PC-3 (cell line): ENCODE data around the gene BMP5. TPM values are rescaled to one million over a fixed set of nuclear protein-coding genes. Genes with fewer than 3 reads are reported as not detected.
A peak's percentile ranks its signal among the peaks of the same experiment; 100 is the strongest.

Experiments
- ATAC-seq: fragments of 200-7000 bp; cut with Tn5 transposase; 2 replicates; pipeline ENCODE4 v1.9.1; 2020; ENCODE audit warnings: mild to moderate bottlenecking, moderate library complexity
- Bru-seq: library from RNA; stranded (reverse); fragments of 400-500 nt; gene quantifications from one replicate; lab custom pipeline; 2021; lab: Mats Ljungman, UMichigan
- BruChase-seq, 2 experiments: library from RNA; stranded (reverse); fragments of 400-500 nt; gene quantifications; one replicate each; lab custom pipeline; 2021; lab: Mats Ljungman, UMichigan
- BruUV-seq: library from RNA; stranded (reverse); fragments of 400-500 nt; replicated peaks from 2 replicates; lab custom pipeline; 2021; lab: Mats Ljungman, UMichigan
- CTCF ChIA-PET: fragments of 300-600 bp; sonication (Branson Sonifier 250); formaldehyde crosslinking; loops from one replicate; lab custom pipeline; 2022; ENCODE audit warnings: antibody characterized with exemption; lab: Charles Lee
- POLR2A ChIA-PET: fragments of 300-600 bp; sonication (Branson Sonifier 250); formaldehyde crosslinking; loops from one replicate; lab custom pipeline; 2022; ENCODE audit warnings: antibody characterized with exemption; ENCODE audit not compliant: unreplicated experiment; lab: Charles Lee
- DNase-seq: peaks from one replicate; pipeline ENCODE4 v3.0.0-alpha.2; 2015
- H2AFZ ChIP-seq: fragments of 300-600 bp; sonication (generic); 2 replicates; pipeline ENCODE4 v1.6.0; 2016; ENCODE audit warnings: antibody characterized with exemption, low read length
- H3F3A ChIP-seq: fragments of 300-600 bp; sonication (generic); one replicate; pipeline ENCODE4 v1.6.0; 2017; ENCODE audit warnings: antibody characterized with exemption, low read length, control low read depth, mild to moderate bottlenecking; ENCODE audit not compliant: unreplicated experiment
- H3K27ac ChIP-seq: fragments of 300-600 bp; sonication (generic); 2 replicates; pipeline ENCODE4 v1.5.1; 2016; ENCODE audit warnings: mild to moderate bottlenecking, low read length
- H3K27me3 ChIP-seq: fragments of 300-600 bp; sonication (generic); 2 replicates; pipeline ENCODE4 v1.6.1; 2016; ENCODE audit warnings: low read length, mixed read lengths
- H3K36me3 ChIP-seq: fragments of 300-600 bp; sonication (generic); 2 replicates; pipeline ENCODE4 v1.6.1; 2016; ENCODE audit warnings: low read depth, mixed run types, low read length, mixed read lengths
- H3K4me1 ChIP-seq: fragments of 300-600 bp; sonication (generic); 2 replicates; pipeline ENCODE4 v1.5.1; 2016; ENCODE audit warnings: low read length; ENCODE audit not compliant: insufficient read depth
- H3K4me2 ChIP-seq: fragments of 300-600 bp; sonication (generic); 2 replicates; pipeline ENCODE4 v1.6.0; 2016; ENCODE audit warnings: low read length
- H3K4me3 ChIP-seq: fragments of 300-600 bp; sonication (generic); 2 replicates; pipeline ENCODE4 v1.5.1; 2016; ENCODE audit warnings: mild to moderate bottlenecking, low read length, mixed read lengths
- H3K79me2 ChIP-seq: fragments of 300-600 bp; sonication (generic); 2 replicates; pipeline ENCODE4 v1.6.1; 2017; ENCODE audit warnings: low read length, mixed read lengths
- H3K9ac ChIP-seq: fragments of 300-600 bp; sonication (generic); 2 replicates; pipeline ENCODE4 v1.6.0; 2016; ENCODE audit warnings: mild to moderate bottlenecking, low read length
- H3K9me2 ChIP-seq: fragments of 300-600 bp; sonication (generic); replicated peaks from 2 replicates; pipeline ENCODE4 v1.6.1; 2016; ENCODE audit warnings: mixed run types, low read length, mixed read lengths
- H3K9me3 ChIP-seq: fragments of 300-600 bp; sonication (generic); 2 replicates; pipeline ENCODE4 v1.6.1; 2016; ENCODE audit warnings: low read length, mixed read lengths
- H4K20me1 ChIP-seq: fragments of 300-600 bp; sonication (generic); 2 replicates; pipeline ENCODE4 v1.6.1; 2016; ENCODE audit warnings: low read length, mixed read lengths
- CTCF ChIP-seq: fragments of 300-600 bp; sonication (generic); conservative IDR thresholded peaks from 2 replicates; pipeline ENCODE4 v1.5.1; 2017; ENCODE audit warnings: antibody characterized with exemption, low read depth, mild to moderate bottlenecking, low read length
- EZH2 ChIP-seq: fragments of 300-600 bp; sonication (generic); IDR thresholded peaks from one replicate; pipeline ENCODE4 v1.6.1; 2017; ENCODE audit warnings: antibody characterized with exemption, mild to moderate bottlenecking, low read length; ENCODE audit not compliant: unreplicated experiment
- EZH2phosphoT487 ChIP-seq: fragments of 300-600 bp; sonication (generic); IDR thresholded peaks from 2 replicates; pipeline ENCODE4 v1.6.1; 2018; ENCODE audit warnings: mild to moderate bottlenecking, antibody characterized with exemption, low read length, borderline replicate concordance
- intact Hi-C: fragments of 100-400 bp; cut with micrococcal nuclease; formaldehyde crosslinking; loops from 2 replicates; pipeline ENCODE4 v1.9.0; 2023
- long read RNA-seq: library from polyadenylated mRNA; unstranded; transcript quantifications from one replicate; pipeline ENCODE4 v2.0.0, GENCODE V29; 2021; ENCODE audit not compliant: unreplicated experiment
- total RNA-seq: library from RNA; depleted of rRNA; stranded (reverse); fragments of >200 nt; gene quantifications from 2 replicates; pipeline ENCODE4 v1.2.3, GENCODE V29; 2014; rRNA removed

BMP5 gene
- total RNA-seq = not detected in 2 replicates
- Bru-seq, nascent RNA = percentile 7 among the genes with signal in this experiment
- percentile 0 among the genes with signal in this experiment for BruChase-seq, experiment 1, labeled RNA remaining after a 6-hour chase
- percentile 5 among the genes with signal in this experiment for BruChase-seq, experiment 2, labeled RNA remaining after a 2-hour chase
- long read RNA-seq = 0 reads

DNA sequence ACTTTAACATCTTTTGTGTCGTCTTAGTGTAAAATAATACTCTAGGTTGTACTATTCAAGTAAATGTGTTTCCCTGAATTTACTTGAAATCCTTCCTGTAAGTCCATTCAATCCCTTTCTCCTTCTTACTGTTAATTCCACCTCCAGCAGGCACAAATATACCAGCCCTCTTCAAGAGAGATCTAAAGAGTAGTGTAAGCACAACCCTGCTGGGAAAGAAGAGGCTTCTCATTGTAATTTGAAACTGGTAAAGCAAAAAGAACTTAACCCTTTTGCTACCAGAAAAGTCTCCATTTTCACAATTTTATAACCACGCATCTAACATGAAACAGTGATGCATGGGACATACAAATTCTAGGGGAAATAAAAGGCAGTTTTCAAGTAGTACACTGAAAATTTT, at the start of gene BMP5:
Gene BMP5 (minus strand): TSS at position 191 of the 400 bp plus-strand sequence. CDS start 725 bp downstream, outside the sequence.
- DNase-seq = no peak
- H3K9me2 ChIP-seq = no peaks in the 10 kb centered on the region
- no TSS peak for BruUV-seq
- H3K9me3 ChIP-seq = no peaks in the 10 kb centered on the region
- no peak for TF ChIP-seq EZH2
- TF ChIP-seq EZH2phosphoT487 = no peak
- TF ChIP-seq CTCF = no peak
- no peaks in the 10 kb centered on the region for H4K20me1 ChIP-seq
- no peaks in the 10 kb centered on the region for H3K27me3 ChIP-seq
- no peak for ATAC-seq
- H3K27ac ChIP-seq = no peak within 1 kb of the TSS
- intact Hi-C loops = no loop called here
- H2AFZ ChIP-seq = no peak within 1 kb of the TSS
- H3F3A ChIP-seq = no peaks in the 10 kb centered on the region
- no peak within 1 kb of the TSS for H3K4me2 ChIP-seq
- H3K36me3 ChIP-seq = no peaks in the 10 kb centered on the region
- CTCF ChIA-PET = no interaction called here
- H3K79me2 ChIP-seq = no peaks in the 10 kb centered on the region
- H3K4me1 ChIP-seq = peaks cover 2% of the 10 kb centered on the region
- POLR2A ChIA-PET = no interaction called here
- H3K9ac ChIP-seq = no peak within 1 kb of the TSS
- H3K4me3 ChIP-seq = no peak within 1 kb of the TSS

- no peaks in the 10 kb centered on the region for H3K9me3 ChIP-seq
- H3K4me2 ChIP-seq = no peak overlapping the region
- no peaks in the 10 kb centered on the region for H3K36me3 ChIP-seq
- ATAC-seq (no peak), DNase-seq (no peak)
- H3K4me1 ChIP-seq = peaks cover 26% of the 10 kb centered on the region
- no peak overlapping the region for H3K4me3 ChIP-seq
- no TSS peak for BruUV-seq
- H2AFZ ChIP-seq = no peak overlapping the region
- H3K9ac ChIP-seq = no peak overlapping the region
- no peak for TF ChIP-seq EZH2phosphoT487
- no peak for TF ChIP-seq EZH2
- no peak for TF ChIP-seq CTCF
- no peaks in the 10 kb centered on the region for H3K27me3 ChIP-seq
- H3F3A ChIP-seq = peaks cover 4% of the 10 kb centered on the region
- H3K79me2 ChIP-seq = no peaks in the 10 kb centered on the region
- intact Hi-C loops = no loop called here
- no peak overlapping the region for H3K27ac ChIP-seq
- CTCF ChIA-PET = no interaction called here
- H4K20me1 ChIP-seq = no peaks in the 10 kb centered on the region
- H3K9me2 ChIP-seq = no peaks in the 10 kb centered on the region
- POLR2A ChIA-PET = no interaction called here
These were observed 47.0 kb upstream of the BMP5 start for GRCh38 chr6:55922406-55922805.

DNA sequence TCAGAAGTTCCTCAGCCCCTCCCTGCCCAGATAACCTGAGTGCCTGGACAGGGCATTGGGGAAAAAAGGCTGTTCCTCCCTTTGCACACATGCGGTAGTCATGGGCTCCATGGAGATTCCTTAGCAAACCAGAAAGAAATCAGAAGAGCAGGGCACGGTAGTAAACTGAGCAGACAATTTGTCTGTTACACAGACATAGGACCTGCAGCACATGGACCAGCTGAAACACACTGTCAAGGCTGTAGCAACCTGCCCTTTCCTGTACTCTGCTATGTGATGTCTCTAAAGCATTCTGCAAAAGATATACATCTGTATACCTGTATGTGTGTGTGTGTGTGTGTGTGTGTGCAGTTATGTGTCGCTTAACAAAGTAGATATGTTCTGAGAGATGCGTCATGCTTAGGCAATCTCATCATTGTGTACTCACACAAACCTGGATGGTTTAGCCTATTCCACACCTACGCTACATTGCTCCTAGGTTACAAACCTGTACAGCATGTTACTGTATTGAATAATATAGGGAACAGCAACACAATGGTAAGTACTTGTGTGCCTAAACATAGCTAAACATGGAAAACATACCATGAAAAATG, 44.4 kb upstream of the BMP5 start:
- intact Hi-C loops = no loop called here
- DNase-seq (no peak), ATAC-seq (no peak)
- H3K9me2 ChIP-seq = no peaks in the 10 kb centered on the region
- no peak overlapping the region for H3K9ac ChIP-seq
- H3K79me2 ChIP-seq = no peaks in the 10 kb centered on the region
- BruUV-seq = no TSS peak
- H3K27ac ChIP-seq = no peak overlapping the region
- no peaks in the 10 kb centered on the region for H3K9me3 ChIP-seq
- TF ChIP-seq EZH2phosphoT487 (no peak), CTCF (no peak), EZH2 (no peak)
- H3K27me3 ChIP-seq = no peaks in the 10 kb centered on the region
- no peak overlapping the region for H3K4me2 ChIP-seq
- H2AFZ ChIP-seq = no peak overlapping the region
- H3K36me3 ChIP-seq = no peaks in the 10 kb centered on the region
- ChIA-PET POLR2A (no interaction called here), CTCF (no interaction called here)
- H4K20me1 ChIP-seq = no peaks in the 10 kb centered on the region
- peaks cover 23% of the 10 kb centered on the region for H3K4me1 ChIP-seq
- H3K4me3 ChIP-seq = no peak overlapping the region
- peaks cover 1% of the 10 kb centered on the region for H3F3A ChIP-seq
